K562 (cell line): ENCODE measurements around the gene SLC22A12. TPM values are rescaled to one million over a fixed set of nuclear protein-coding genes. Genes with fewer than 3 reads are reported as not detected.

Experiments used
- ETS1 ChIP-seq: conservative IDR thresholded peaks from 2 replicates; pipeline ENCODE4 v1.6.1; 2011; ENCODE audit warnings: low read depth, mild to moderate bottlenecking, low read length; ENCODE audit not compliant: control insufficient read depth
- GATAD2B ChIP-seq: fragments of 450-650 bp; IDR thresholded peaks from 2 replicates; pipeline ENCODE4 v1.6.1; 2017; ENCODE audit warnings: mild to moderate bottlenecking, borderline replicate concordance
- MAFK ChIP-seq: IDR thresholded peaks from 2 replicates; pipeline ENCODE4 v1.6.1; 2011; ENCODE audit warnings: low read length, improper control_type of control experiment
- ZBTB5 ChIP-seq: fragments of 450-650 bp; IDR thresholded peaks from 2 replicates; pipeline ENCODE4 v1.6.1; 2017; ENCODE audit warnings: antibody characterized with exemption
- ZNF318 ChIP-seq, 2 experiments: fragments of 450-650 bp; IDR thresholded peaks; 2 replicates each; pipeline ENCODE4 v1.6.1; 2016; ENCODE audit warnings: mild to moderate bottlenecking in 2 of 2, borderline replicate concordance in 1 of 2, low read depth in 1 of 2, moderate library complexity in 1 of 2
- polyA plus RNA-seq, 8 experiments: library from polyadenylated mRNA; depleted of rRNA in 4 of 8; stranded (reverse) in 5 of 8; unstranded in 3 of 8; fragments of >200 nt; fragmentation: Nextera tagmentation in 2 of 8; fragmentation: Illumina TruSeq in 1 of 8; extraction: Ambion mirVana in 2 of 8; extraction: Trizol in 1 of 8; gene quantifications; 2 replicates each; pipeline versions ENCODE4 v1.2.1 to v1.2.3, GENCODE V29; 2011 to 2014; ENCODE audit warnings: inconsistent platforms in 1 of 8, missing spikeins in 1 of 8
- total RNA-seq, 7 experiments: library from RNA; depleted of rRNA in 6 of 7; stranded (reverse); fragments of >200 nt in 6 of 7; fragmentation: Illumina TruSeq in 2 of 7; extraction: Trizol in 2 of 7; gene quantifications; 2 replicates each; pipeline versions ENCODE4 v1.2.1 to v1.2.3, GENCODE V29; 2011 to 2021; ENCODE audit warnings: low replicate concordance in 1 of 7

The SLC22A12 gene
- total and polyA plus RNA-seq, 9 of the 15 experiments (the other 6 are each of a cell fraction or from before 2014, with no cell fraction given): not detected

GRCh38 chr11:64556721-64557250 is 34.2 kb upstream of the SLC22A12 start (continued):
- TF ChIP-seq ZNF318 (IDR thresholded peaks at IDR 0.05; ENCODE audit: borderline replicate concordance in 1 of 2, low read depth in 1 of 2): no peak
- no peak for TF ChIP-seq GATAD2B
- TF ChIP-seq ETS1: no peak
- no peak for TF ChIP-seq ZBTB5
- no peak for TF ChIP-seq MAFK
